ENCODE data around the gene MACROD2. TPM values are rescaled to one million over a fixed set of nuclear protein-coding genes. Genes with fewer than 3 reads are reported as not detected.

MACROD2 gene
- total and polyA plus RNA-seq, 2 of the 4 experiments (the other 2 are of a cell fraction), result not detected

DNA sequence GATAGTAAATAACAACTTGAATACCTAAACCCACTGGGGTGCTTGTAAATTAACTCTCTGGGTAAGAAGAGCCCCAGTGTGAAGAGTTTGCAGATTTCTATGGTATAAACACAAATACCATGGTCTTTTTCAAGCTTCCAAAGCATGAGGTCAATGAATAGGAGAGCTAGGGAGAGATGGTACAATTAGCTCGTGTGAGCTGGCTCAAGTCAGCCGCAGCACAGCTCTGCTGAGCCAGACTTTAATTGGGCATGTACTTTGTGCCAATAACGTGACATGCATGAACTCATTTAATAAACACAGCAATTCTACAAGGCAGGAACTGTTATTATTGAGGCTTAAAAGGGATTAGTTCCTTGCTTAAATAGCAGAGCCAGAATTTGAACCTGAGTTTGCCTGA, 1893.7 kb downstream of the MACROD2 start:
- no peak overlapping the region for H2AFZ ChIP-seq (replicated peaks; ENCODE audit: low read length, poor library complexity)
- dilution Hi-C loops (cut with HindIII; ENCODE audit: low sequenced_read_pairs, unreplicated experiment), result no loop called here
- no peaks in the 10 kb centered on the region for H4K20me1 ChIP-seq (ENCODE audit: insufficient read depth, low read length)
- no peak overlapping the region for H2BK20ac ChIP-seq (ENCODE audit: low read depth, low read length)
- no peak for ATAC-seq (ENCODE audit: low read depth)
- H3K36me3 ChIP-seq (ENCODE audit: control insufficient read depth, insufficient read depth, low read length), result no peaks in the 10 kb centered on the region
- intact Hi-C loops (cut with micrococcal nuclease), result no loop called here
- no peak overlapping the region for H4K5ac ChIP-seq (ENCODE audit: low read depth, low read length)
- peaks cover 11% of the 10 kb centered on the region for H3K9me3 ChIP-seq (ENCODE audit: control insufficient read depth, insufficient read depth, low read length)
- no peak overlapping the region for H3K56ac ChIP-seq (ENCODE audit: extremely low read depth, insufficient read depth, low read length)
- no peak overlapping the region for H4K8ac ChIP-seq (ENCODE audit: low read depth in 2 of 2, low read length in 2 of 2)
- BruUV-seq (replicated peaks), result no TSS peak
- H2BK120ac ChIP-seq (ENCODE audit: low read depth, low read length), result no peak overlapping the region
- no peaks in the 10 kb centered on the region for H3K9me1 ChIP-seq (ENCODE audit: insufficient read depth, low read length)
- in situ Hi-C loops (cut with MboI; ENCODE audit: low sequenced_read_pairs), result no loop called here
- no peak overlapping the region for H3K4me2 ChIP-seq (ENCODE audit: low read depth, low read length)
- no peak overlapping the region for H2BK15ac ChIP-seq (ENCODE audit: low read depth, low read length)
- H2AK9ac ChIP-seq (replicated peaks; ENCODE audit: low read depth, low read length, poor library complexity), result no peak overlapping the region
- ChIA-PET CTCF (no interaction called here), POLR2A (ENCODE audit: unreplicated experiment) (no interaction called here)
- H3K23ac ChIP-seq (ENCODE audit: low read depth, low read length), result no peak overlapping the region
- DNase-seq, result no peak
- no peaks in the 10 kb centered on the region for H3K79me1 ChIP-seq (ENCODE audit: low read depth in 1 of 2, low read length in 2 of 2)
- H3K27me3 ChIP-seq (ENCODE audit: control insufficient read depth, insufficient read depth, low read length), result no peaks in the 10 kb centered on the region
- no peak overlapping the region for H3K4me3 ChIP-seq (ENCODE audit: insufficient read depth, low read depth, low read length)
- no CpG with 5 or more reads among the region's 3 CpGs for WGBS, 2 experiments (ENCODE audit: extremely low coverage in 2 of 2, insufficient read length in 1 of 2)
- H3K4ac ChIP-seq (ENCODE audit: low read depth, low read length), result no peak overlapping the region
- H3K14ac ChIP-seq (replicated peaks; ENCODE audit: low read depth, low read length), result no peak overlapping the region
- H3K18ac ChIP-seq (ENCODE audit: low read depth, low read length), result no peak overlapping the region
- no peak overlapping the region for H3K9ac ChIP-seq (ENCODE audit: low read depth, low read length)
- TF ChIP-seq NFE2L2 (IDR thresholded peaks at IDR 0.05; ENCODE audit: low read depth, low read length) (no peak), RFX5 (IDR thresholded peaks at IDR 0.05; ENCODE audit: low read depth, low read length) (no peak), FOS (IDR thresholded peaks at IDR 0.05; ENCODE audit: low read depth, low read length) (no peak), MXI1 (IDR thresholded peaks at IDR 0.05; ENCODE audit: borderline replicate concordance, low read depth, low read length) (no peak), CHD1 (IDR thresholded peaks at IDR 0.05; ENCODE audit: low read depth, low read length) (no peak), BHLHE40 (IDR thresholded peaks at IDR 0.05; ENCODE audit: low read depth, low read length) (no peak), MAZ (IDR thresholded peaks at IDR 0.05; ENCODE audit: borderline replicate concordance, low read depth, low read length) (no peak), CEBPB (IDR thresholded peaks at IDR 0.05; ENCODE audit: low read depth, low read length) (no peak), MAFK (IDR thresholded peaks at IDR 0.05; ENCODE audit: low read depth, low read length) (no peak), POLR2A (IDR thresholded peaks at IDR 0.05; ENCODE audit: low read depth, low read length) (no peak), RAD21 (IDR thresholded peaks at IDR 0.05; ENCODE audit: low read length) (no peak), RCOR1 (IDR thresholded peaks at IDR 0.05; ENCODE audit: insufficient replicate concordance, low read length) (no peak)
- TF ChIP-seq, protein P1, sequence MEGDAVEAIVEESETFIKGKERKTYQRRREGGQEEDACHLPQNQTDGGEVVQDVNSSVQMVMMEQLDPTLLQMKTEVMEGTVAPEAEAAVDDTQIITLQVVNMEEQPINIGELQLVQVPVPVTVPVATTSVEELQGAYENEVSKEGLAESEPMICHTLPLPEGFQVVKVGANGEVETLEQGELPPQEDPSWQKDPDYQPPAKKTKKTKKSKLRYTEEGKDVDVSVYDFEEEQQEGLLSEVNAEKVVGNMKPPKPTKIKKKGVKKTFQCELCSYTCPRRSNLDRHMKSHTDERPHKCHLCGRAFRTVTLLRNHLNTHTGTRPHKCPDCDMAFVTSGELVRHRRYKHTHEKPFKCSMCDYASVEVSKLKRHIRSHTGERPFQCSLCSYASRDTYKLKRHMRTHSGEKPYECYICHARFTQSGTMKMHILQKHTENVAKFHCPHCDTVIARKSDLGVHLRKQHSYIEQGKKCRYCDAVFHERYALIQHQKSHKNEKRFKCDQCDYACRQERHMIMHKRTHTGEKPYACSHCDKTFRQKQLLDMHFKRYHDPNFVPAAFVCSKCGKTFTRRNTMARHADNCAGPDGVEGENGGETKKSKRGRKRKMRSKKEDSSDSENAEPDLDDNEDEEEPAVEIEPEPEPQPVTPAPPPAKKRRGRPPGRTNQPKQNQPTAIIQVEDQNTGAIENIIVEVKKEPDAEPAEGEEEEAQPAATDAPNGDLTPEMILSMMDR (conservative IDR thresholded peaks at IDR 0.05; ENCODE audit: low read depth, low read length), result no peak
- TF ChIP-seq, protein P2, sequence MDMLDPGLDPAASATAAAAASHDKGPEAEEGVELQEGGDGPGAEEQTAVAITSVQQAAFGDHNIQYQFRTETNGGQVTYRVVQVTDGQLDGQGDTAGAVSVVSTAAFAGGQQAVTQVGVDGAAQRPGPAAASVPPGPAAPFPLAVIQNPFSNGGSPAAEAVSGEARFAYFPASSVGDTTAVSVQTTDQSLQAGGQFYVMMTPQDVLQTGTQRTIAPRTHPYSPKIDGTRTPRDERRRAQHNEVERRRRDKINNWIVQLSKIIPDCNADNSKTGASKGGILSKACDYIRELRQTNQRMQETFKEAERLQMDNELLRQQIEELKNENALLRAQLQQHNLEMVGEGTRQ (IDR thresholded peaks at IDR 0.05; ENCODE audit: low read depth, low read length), result no peak
- TF ChIP-seq, protein P3, sequence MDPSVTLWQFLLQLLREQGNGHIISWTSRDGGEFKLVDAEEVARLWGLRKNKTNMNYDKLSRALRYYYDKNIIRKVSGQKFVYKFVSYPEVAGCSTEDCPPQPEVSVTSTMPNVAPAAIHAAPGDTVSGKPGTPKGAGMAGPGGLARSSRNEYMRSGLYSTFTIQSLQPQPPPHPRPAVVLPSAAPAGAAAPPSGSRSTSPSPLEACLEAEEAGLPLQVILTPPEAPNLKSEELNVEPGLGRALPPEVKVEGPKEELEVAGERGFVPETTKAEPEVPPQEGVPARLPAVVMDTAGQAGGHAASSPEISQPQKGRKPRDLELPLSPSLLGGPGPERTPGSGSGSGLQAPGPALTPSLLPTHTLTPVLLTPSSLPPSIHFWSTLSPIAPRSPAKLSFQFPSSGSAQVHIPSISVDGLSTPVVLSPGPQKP (IDR thresholded peaks at IDR 0.05; ENCODE audit: borderline replicate concordance, low read depth, low read length), result no peak
- H4K91ac ChIP-seq (ENCODE audit: insufficient read depth, low read depth, low read length), result no peak overlapping the region
- H3K27ac ChIP-seq (ENCODE audit: insufficient read depth, low read length), result no peak overlapping the region
- H2BK5ac ChIP-seq (ENCODE audit: low read depth, low read length, poor library complexity, severe bottlenecking), result no peak overlapping the region
- no peaks in the 10 kb centered on the region for H3K4me1 ChIP-seq (ENCODE audit: control insufficient read depth, insufficient read depth, low read length)
- H2AK5ac ChIP-seq (ENCODE audit: low read depth, low read length), result no peak overlapping the region

All from IMR-90 (cell line).